Body of pancreas (tissue), 4 donors: ENCODE measurements around the gene CTF1.

Experiments
- POLR2A ChIP-seq, 3 donors: fragments of 450-650 bp; IDR thresholded peaks; one replicate each; pipeline ENCODE4 v1.6.1; 2016; ENCODE audit warnings: antibody characterized with exemption in 3 of 3, mild to moderate bottlenecking in 2 of 3
- TF ChIP-seq, protein P1 (sequence below), 7 experiments: fragments of 450-650 bp in 4 of 7; fragments of 200-600 bp in 3 of 7; sonication (generic) in 3 of 7; IDR thresholded peaks; one replicate each; pipeline ENCODE4 v1.5.1; 2016 to 2019; ENCODE audit warnings: antibody characterized with exemption in 7 of 7

DNA sequence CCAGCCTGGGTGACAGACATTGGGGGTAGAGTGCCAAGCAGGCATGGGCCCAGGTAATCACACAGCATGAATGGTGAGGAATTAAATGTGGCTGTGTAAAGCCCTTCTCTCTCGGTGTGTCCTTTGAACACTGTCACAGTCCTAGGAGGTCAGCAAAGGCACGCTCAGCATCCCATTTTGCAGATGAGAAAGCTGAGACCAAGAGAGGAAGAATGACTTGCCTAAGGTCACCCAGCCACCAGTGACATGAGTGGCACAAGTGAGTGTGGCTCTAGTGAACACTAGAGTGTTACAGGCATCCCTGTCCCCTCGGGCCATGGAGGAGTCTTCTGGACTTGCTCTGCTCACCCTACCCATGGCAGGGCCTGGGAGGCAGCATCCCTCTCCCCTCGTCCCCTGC, 10.7 kb downstream of the CTF1 start:
- TF ChIP-seq POLR2A (IDR thresholded peaks at IDR 0.05): no peak
- TF ChIP-seq, protein P1, sequence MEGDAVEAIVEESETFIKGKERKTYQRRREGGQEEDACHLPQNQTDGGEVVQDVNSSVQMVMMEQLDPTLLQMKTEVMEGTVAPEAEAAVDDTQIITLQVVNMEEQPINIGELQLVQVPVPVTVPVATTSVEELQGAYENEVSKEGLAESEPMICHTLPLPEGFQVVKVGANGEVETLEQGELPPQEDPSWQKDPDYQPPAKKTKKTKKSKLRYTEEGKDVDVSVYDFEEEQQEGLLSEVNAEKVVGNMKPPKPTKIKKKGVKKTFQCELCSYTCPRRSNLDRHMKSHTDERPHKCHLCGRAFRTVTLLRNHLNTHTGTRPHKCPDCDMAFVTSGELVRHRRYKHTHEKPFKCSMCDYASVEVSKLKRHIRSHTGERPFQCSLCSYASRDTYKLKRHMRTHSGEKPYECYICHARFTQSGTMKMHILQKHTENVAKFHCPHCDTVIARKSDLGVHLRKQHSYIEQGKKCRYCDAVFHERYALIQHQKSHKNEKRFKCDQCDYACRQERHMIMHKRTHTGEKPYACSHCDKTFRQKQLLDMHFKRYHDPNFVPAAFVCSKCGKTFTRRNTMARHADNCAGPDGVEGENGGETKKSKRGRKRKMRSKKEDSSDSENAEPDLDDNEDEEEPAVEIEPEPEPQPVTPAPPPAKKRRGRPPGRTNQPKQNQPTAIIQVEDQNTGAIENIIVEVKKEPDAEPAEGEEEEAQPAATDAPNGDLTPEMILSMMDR (IDR thresholded peaks at IDR 0.05): no peak
